ENCODE results near the gene EIPR1.
"Not testable (repeated sequence)": the region's sequence is repeated elsewhere in the genome, so short reads cannot be mapped to it uniquely, and the experiment has no call there.

Gene EIPR1

GRCh38 chr2:3287896-3288295 lies 89.7 kb downstream of the EIPR1 start:
- ATAC-seq = no peak
- H3K27me3 Mint-ChIP-seq = no peaks in the 10 kb centered on the region
- H3K36me3 Mint-ChIP-seq = peaks cover 52% of the 10 kb centered on the region
- no peak overlapping the region for H3K27ac Mint-ChIP-seq
- no peak overlapping the region for H3K4me3 Mint-ChIP-seq
- H3K9me3 Mint-ChIP-seq = peaks cover 8% of the 10 kb centered on the region
- peaks cover 6% of the 10 kb centered on the region for H3K4me1 Mint-ChIP-seq

- H3K4me3 Mint-ChIP-seq, H3K9me3 Mint-ChIP-seq, H3K4me1 Mint-ChIP-seq, H3K27me3 Mint-ChIP-seq, ATAC-seq: not testable (repeated sequence)
- peak overlapping the region; percentile 32 for H3K27ac Mint-ChIP-seq
- H3K36me3 Mint-ChIP-seq = peaks cover 52% of the 10 kb centered on the region
Measured at GRCh38 chr2:3286646-3287036, 91.0 kb downstream of the EIPR1 start.

GRCh38 chr2:3285901-3286645 lies 91.5 kb downstream of the EIPR1 start:
- Mint-ChIP-seq H3K27ac (peak overlapping the region; percentile 32), H3K4me1 (no peaks in the 10 kb centered on the region), H3K4me3 (no peak overlapping the region), H3K9me3 (peaks cover 8% of the 10 kb centered on the region), H3K27me3 (no peaks in the 10 kb centered on the region), H3K36me3 (peaks cover 58% of the 10 kb centered on the region)
- no peak for ATAC-seq

GRCh38 chr2:3284657-3285630 lies 92.7 kb downstream of the EIPR1 start:
- Mint-ChIP-seq H3K4me1 (no peaks in the 10 kb centered on the region), H3K27ac (no peak overlapping the region), H3K36me3 (peaks cover 64% of the 10 kb centered on the region), H3K9me3 (peaks cover 8% of the 10 kb centered on the region), H3K4me3 (no peak overlapping the region), H3K27me3 (no peaks in the 10 kb centered on the region)
- no peak for ATAC-seq

GRCh38 chr2:3283876-3284656 lies 93.6 kb downstream of the EIPR1 start:
- H3K36me3 Mint-ChIP-seq = peaks cover 61% of the 10 kb centered on the region
- not testable (repeated sequence) for H3K4me3 Mint-ChIP-seq, ATAC-seq, H3K27ac Mint-ChIP-seq, H3K27me3 Mint-ChIP-seq, H3K4me1 Mint-ChIP-seq, H3K9me3 Mint-ChIP-seq

GRCh38 chr2:3283206-3283605 lies 94.4 kb downstream of the EIPR1 start:
- no peak for ATAC-seq
- H3K36me3 Mint-ChIP-seq = peaks cover 67% of the 10 kb centered on the region
- H3K27ac Mint-ChIP-seq = no peak overlapping the region
- H3K4me3 Mint-ChIP-seq = no peak overlapping the region
- H3K27me3 Mint-ChIP-seq = no peaks in the 10 kb centered on the region
- peaks cover 11% of the 10 kb centered on the region for H3K9me3 Mint-ChIP-seq
- peaks cover 6% of the 10 kb centered on the region for H3K4me1 Mint-ChIP-seq

- Mint-ChIP-seq H3K36me3 (peaks cover 65% of the 10 kb centered on the region), H3K27me3 (no peaks in the 10 kb centered on the region), H3K27ac (no peak overlapping the region), H3K4me1 (peaks cover 8% of the 10 kb centered on the region), H3K4me3 (no peak overlapping the region), H3K9me3 (peaks cover 7% of the 10 kb centered on the region)
- no peak for ATAC-seq
Measured at GRCh38 chr2:3282056-3282998, 95.3 kb downstream of the EIPR1 start.

- peaks cover 3% of the 10 kb centered on the region for H3K9me3 Mint-ChIP-seq
- no peak overlapping the region for H3K27ac Mint-ChIP-seq
- H3K27me3 Mint-ChIP-seq = no peaks in the 10 kb centered on the region
- no peak for ATAC-seq
- H3K4me3 Mint-ChIP-seq = no peak overlapping the region
- H3K36me3 Mint-ChIP-seq = peaks cover 64% of the 10 kb centered on the region
- peaks cover 11% of the 10 kb centered on the region for H3K4me1 Mint-ChIP-seq
Measured at GRCh38 chr2:3280683-3281520, 96.7 kb downstream of the EIPR1 start.

- Mint-ChIP-seq H3K9me3 (peaks cover 6% of the 10 kb centered on the region), H3K27ac (no peak overlapping the region), H3K4me3 (no peak overlapping the region), H3K36me3 (peaks cover 70% of the 10 kb centered on the region), H3K4me1 (peaks cover 11% of the 10 kb centered on the region), H3K27me3 (no peaks in the 10 kb centered on the region)
- ATAC-seq = no peak
Measured at GRCh38 chr2:3280197-3280596, 97.4 kb downstream of the EIPR1 start.

GRCh38 chr2:3279236-3279960 lies 98.2 kb downstream of the EIPR1 start:
- ATAC-seq = no peak
- peaks cover 11% of the 10 kb centered on the region for H3K4me1 Mint-ChIP-seq
- H3K36me3 Mint-ChIP-seq = peaks cover 72% of the 10 kb centered on the region
- H3K9me3 Mint-ChIP-seq = peaks cover 11% of the 10 kb centered on the region
- H3K27me3 Mint-ChIP-seq = no peaks in the 10 kb centered on the region
- H3K27ac Mint-ChIP-seq = peak overlapping the region; percentile 9
- H3K4me3 Mint-ChIP-seq = no peak overlapping the region

- peak overlapping the region; percentile 9 for H3K27ac Mint-ChIP-seq
Measured at GRCh38 chr2:3278521-3279218, 98.9 kb downstream of the EIPR1 start.

GRCh38 chr2:3277748-3278520 lies 99.7 kb downstream of the EIPR1 start:
- Mint-ChIP-seq H3K27me3 (no peaks in the 10 kb centered on the region), H3K4me3 (no peak overlapping the region), H3K4me1 (peaks cover 11% of the 10 kb centered on the region), H3K9me3 (peaks cover 11% of the 10 kb centered on the region), H3K36me3 (peaks cover 78% of the 10 kb centered on the region), H3K27ac (peak overlapping the region; percentile 9)
- ATAC-seq = no peak

More at GRCh38 chr2:3278521-3279218, 98.9 kb downstream of the EIPR1 start:
- no peak for ATAC-seq
- Mint-ChIP-seq H3K36me3 (peaks cover 79% of the 10 kb centered on the region), H3K27me3 (no peaks in the 10 kb centered on the region), H3K9me3 (peaks cover 11% of the 10 kb centered on the region), H3K4me1 (peaks cover 11% of the 10 kb centered on the region), H3K4me3 (no peak overlapping the region)

Measured in stimulated activated memory B cell treated with anti-CD40 and anti-IgM and Interleukin-4, amounts not matched to agents 10 μg/mL and 1 μg/mL and 100 μg/mL, for 72 hours (primary cell).